ENCODE results near the gene SLC35F1.

GRCh38 chr6:118304321-118304720 is 397.3 kb downstream of the SLC35F1 start:
- TF ChIP-seq CTCF (IDR thresholded peaks at IDR 0.05) (no peak), EZH2 (IDR thresholded peaks at IDR 0.05) (no peak), EZH2phosphoT487 (IDR thresholded peaks at IDR 0.05) (no peak)
